Erythroblast (primary cell): ENCODE data around the gene RASSF5.

Experiments used
- GATA1 ChIP-seq: IDR thresholded peaks from 2 replicates; pipeline ENCODE4 v1.6.1; 2011; ENCODE audit warnings: low read depth, mild to moderate bottlenecking, control low read depth, low read length, moderate library complexity
- POLR2A ChIP-seq: IDR thresholded peaks from 2 replicates; pipeline ENCODE4 v1.6.1; 2011; ENCODE audit warnings: mild to moderate bottlenecking, low read length

DNA sequence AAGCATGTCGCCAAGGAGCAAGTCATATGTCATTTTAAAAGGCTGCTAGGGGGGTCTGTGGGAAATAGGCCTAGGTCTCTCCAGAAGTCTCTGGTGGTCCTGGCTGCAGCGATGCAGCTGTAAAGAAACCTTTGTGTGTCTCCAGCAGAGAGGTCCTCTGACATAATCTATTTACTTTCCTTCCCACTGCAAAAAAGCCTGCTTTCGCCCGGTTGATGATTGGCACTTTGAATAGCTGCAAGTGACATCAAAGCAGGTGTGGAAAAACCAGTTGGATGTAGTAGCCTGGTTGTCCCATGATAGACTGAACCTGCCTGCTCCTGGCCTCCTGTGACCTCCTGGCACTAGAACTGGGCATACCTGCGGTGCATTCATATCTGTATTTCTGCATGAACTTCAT is 13.8 kb downstream of the RASSF5 start:
- no peak for TF ChIP-seq POLR2A
- TF ChIP-seq GATA1: no peak
